Medulla oblongata (tissue), 1 donor: ENCODE data around the gene TFAP2B.

Experiments used
- DNase-seq: peaks from one replicate; pipeline ENCODE4 v3.0.0-alpha.2; 2015; ENCODE audit errors: extremely low spot score

The TFAP2B gene

GRCh38 chr6:50824552-50824951 lies 5.9 kb downstream of the TFAP2B start:
- DNase-seq, result no peak

DNA sequence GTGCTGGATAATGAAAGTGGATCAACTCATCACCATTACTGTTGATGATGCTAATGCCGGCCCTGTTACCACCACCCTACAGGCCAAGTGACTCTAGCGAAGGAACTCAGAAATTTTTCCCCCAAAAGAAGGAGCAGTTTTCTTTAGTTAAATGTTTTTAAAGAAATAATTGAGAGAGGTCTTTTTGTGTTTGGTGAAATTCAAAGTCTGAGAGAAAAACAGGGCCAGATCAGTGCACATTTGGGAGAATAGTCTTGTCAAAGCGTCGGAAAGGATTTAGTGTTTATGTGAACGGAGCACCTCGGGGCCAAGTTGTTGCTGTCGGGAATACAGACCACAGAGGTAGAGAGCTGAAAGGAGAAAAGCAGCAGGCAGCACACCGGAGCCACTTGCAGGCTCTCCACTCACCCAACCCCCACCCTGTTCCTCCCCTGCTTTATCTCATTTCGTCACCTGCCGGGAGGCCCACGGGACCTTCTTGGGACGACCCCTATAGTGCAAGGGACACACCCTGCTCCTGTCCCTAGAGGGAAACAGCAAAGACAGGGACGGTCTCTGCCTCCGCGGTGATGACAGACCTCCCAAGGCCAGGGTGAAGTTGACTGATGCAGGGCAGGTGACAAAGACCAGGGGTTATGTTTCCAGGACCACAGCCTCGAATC lies 6.8 kb downstream of the TFAP2B start:
- DNase-seq, result no peak

- no peak for DNase-seq
Observed at GRCh38 chr6:50826037-50826761, 7.5 kb downstream of the TFAP2B start.

- no peak for DNase-seq
Observed at GRCh38 chr6:50826803-50827202, 8.1 kb downstream of the TFAP2B start.

DNA sequence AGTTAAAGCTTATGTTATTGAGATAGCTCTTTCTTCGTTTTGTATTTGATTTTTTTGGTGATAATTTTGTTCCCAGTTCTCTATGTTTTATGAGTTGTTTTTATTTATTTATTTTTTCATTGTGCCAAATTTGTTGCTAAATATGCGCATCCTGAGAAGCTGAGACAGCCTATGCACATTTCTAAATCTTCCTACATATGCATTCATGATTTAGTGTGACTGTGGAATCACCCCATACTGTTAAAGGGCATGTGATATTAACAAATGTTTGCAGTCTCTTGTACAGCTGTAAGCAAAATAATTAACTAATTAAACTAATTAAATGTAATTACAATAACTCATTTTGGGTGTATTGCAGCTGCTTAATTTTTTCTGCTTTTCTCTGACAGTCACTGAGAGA lies 10.4 kb downstream of the TFAP2B start:
- no peak for DNase-seq

GRCh38 chr6:50829898-50830444 lies 11.3 kb downstream of the TFAP2B start:
- DNase-seq, result no peak

DNA sequence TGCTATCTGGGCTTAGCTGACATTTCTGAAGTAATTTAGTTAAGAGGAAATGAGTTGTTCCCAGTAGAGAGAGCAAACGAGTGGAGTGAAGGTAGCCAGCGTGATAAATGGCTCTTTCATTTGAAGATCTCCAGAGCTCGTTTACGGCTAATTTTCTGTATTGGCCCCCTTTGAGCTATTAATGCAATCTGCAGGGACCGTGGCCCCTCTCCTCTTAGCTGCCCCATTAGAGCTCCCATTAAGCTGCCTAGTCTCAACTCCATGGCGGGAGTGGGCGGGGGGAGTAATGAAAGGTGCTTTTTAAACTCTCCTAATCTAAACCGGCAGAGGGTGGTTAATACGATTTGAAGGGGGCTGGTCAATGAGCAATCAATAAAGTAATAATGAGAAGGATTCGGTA lies 12.5 kb downstream of the TFAP2B start:
- no peak for DNase-seq

DNA sequence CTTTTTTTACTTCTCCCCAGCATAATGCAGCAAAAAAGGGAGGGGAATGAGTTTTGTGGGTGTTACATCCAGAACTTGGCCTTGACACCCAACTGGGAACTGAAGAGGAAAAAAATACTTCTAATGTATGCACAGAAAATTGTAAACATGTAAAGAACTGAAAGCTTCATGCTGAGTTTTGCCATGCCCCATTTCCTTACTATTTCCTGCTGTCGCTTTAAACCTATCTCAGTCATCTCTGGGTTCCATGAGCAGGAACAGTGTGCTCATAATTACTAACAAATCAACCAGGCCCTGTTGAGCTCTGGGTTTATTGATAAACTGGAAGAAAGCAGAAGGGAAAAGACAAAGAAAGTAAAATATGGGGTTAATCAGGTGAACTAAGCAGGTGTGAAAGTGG lies 14.2 kb downstream of the TFAP2B start:
- DNase-seq, result no peak

DNA sequence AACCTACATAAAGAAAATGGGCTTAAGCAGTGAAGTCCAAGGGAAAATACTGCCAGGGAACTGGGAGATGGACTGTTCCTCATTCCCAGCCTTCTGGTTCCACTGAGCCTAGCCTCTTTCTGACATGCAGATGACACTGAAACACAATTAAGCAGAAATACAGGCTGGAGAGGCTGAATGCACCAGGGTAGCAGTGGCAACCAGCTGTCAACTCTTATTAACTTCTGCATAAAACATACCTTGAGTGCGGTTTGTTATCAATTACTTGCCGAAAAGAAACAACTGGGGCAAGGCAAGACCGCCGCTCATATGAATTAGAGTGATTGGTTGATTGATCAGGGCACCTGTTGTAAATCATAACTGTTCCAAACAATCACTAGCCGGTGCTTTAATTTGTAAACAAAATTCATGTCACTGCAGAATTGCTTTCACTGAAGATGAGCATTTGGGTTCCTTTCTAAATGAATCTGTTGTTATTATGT lies 16.3 kb downstream of the TFAP2B start:
- no peak for DNase-seq

- DNase-seq, result no peak
Observed at GRCh38 chr6:50836231-50836630, 17.6 kb downstream of the TFAP2B start.

DNA sequence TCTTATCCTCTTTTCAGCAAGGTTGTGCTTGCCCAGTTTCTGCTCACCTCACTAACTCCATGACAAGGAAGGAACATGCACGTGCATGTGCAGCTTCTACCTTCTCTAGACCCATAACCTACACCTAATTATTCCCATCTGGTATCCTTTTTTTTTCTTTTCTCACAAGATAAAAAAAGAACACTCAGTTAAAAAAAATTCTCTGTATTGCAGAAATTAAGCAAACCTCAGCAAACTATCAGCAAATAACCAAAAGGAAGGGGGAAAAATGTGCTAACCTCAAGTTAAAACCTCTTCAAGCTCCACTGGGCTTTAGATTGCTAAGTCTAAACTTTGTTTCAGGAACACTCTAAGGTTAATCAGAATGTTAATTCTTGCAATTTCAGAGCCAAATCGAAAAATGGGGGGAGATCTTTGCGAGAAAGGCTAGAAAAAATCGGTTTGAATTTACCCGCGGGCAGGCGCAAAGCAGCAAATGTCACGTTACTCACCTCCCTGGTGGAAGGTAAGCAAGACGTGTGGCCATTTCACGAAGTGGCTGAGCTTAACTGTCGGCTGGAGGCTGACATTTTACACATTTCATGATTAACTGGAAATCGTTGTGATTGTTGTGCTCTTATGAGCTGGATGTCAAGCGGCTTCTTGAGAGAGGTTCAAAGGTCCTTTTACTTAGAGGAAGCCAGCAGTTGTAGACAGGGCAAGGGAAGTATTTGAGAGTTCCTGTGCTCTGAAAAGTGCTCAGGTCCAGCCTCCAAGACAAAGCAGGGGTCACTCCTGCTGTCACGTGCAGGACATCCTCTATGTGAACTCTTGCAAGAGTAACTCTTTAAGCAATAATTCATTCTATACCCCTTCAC lies 19.1 kb downstream of the TFAP2B start:
- no peak for DNase-seq

DNA sequence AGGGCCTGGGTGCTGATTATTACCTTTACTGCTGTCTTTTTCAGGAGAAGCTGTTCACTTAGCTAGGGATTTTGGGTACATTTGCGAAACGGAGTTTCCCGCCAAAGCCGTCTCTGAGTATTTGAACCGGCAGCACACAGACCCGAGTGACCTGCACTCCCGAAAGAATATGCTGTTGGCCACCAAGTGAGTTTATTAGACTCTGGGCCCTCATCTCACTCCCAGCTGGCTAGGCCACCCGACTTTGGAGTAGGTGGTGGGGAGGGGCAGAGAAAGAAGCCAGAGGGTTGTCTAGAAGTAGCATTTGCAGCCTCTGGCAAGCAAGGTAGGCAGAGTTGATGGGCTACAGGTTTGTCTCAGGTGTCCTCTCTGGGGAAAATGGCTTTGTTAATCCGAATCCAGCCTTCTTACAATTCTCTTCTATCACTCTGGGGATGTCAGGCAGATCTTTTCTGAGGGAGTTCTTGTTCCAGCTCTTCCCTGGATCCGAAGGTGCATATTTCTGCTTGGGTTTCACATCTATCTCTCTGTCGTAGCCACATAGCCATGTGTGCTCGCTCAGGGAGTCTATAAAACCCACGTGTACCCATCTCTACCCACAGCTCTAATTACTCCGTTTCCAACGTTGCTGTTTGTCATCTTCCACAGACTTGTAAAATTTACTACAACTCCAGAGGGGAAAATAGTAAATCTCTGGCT lies 21.6 kb downstream of the TFAP2B start:
- no peak for DNase-seq

DNA sequence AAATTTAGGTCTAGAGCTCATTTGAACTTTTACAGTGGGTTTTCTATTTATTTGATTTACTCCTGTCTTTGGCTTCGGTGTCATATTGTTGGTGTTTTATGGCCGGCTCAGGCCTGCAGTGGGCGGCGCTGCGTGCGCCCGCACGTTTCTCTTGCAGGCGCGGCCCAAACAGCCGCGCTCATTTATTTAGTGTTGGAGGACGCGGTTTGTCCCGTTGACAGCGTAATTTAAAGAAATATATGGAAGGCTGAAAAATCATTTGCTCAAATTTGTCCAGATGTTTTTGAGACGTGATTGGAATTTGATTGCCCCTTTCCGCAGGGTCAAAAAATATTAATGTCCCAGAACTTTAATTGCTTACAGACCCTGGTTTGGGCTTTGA lies 22.1 kb downstream of the TFAP2B start:
- DNase-seq, result no peak

- no peak for DNase-seq
Observed at GRCh38 chr6:50842446-50842845, 23.8 kb downstream of the TFAP2B start.

GRCh38 chr6:50842861-50843384 lies 24.3 kb downstream of the TFAP2B start:
- DNase-seq, result no peak

DNA sequence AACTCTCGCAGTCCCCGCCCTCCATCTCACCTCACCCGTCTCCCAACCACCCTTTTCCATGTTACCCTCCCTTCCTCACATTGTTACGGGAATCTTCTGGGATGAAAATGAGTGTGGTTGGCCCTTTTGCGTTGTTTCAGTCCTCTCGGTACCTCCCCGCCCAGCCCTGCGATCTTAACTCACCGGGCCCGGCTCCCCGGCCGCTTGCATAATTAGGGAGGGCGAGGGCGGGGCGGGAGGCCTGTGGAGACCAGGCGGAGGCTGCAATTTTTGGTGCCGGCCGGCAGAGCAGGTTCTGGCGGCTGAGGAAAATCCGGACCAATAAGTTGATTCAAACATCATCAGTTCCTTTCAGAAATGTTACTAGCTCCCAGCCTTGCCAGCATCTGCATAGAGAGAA lies 25.2 kb downstream of the TFAP2B start:
- DNase-seq, result no peak

- no peak for DNase-seq
Observed at GRCh38 chr6:50845499-50846143, 26.9 kb downstream of the TFAP2B start.

DNA sequence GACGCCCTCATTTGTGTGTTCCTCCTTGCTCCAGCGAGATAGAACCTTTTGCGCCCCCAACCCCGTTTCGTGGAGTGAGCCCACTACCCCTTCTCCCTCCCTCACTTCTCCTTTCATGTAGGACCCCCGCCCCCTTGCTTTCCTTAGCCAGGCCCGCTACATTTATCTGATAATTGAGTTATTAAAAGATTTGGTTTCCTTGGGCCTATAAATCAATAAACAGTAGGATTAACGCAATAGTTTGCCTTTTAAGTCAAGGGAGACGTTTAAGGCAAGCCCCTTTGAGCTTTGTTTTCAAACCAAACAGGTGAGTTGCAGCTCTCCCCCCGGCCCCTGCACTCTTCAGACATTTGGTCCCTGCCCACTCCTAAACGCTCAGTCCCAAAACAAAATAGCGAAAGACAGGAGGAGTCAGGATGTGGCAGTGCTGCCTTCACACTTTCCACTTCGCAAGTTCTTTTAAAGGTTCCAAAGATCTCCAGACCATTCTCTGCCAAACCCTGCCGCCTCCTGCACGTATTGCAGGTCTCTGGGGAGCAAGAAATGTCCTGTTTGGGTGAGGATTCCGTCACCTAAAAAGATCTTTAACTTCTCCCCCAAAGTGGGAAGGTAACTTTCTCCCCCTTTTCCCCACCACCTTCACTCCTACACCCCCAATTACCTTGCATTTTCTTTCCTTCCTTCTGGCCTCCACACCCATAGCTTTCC lies 27.6 kb downstream of the TFAP2B start:
- DNase-seq, result no peak

- DNase-seq, result no peak
Observed at GRCh38 chr6:50846852-50847155, 28.1 kb downstream of the TFAP2B start.

DNA sequence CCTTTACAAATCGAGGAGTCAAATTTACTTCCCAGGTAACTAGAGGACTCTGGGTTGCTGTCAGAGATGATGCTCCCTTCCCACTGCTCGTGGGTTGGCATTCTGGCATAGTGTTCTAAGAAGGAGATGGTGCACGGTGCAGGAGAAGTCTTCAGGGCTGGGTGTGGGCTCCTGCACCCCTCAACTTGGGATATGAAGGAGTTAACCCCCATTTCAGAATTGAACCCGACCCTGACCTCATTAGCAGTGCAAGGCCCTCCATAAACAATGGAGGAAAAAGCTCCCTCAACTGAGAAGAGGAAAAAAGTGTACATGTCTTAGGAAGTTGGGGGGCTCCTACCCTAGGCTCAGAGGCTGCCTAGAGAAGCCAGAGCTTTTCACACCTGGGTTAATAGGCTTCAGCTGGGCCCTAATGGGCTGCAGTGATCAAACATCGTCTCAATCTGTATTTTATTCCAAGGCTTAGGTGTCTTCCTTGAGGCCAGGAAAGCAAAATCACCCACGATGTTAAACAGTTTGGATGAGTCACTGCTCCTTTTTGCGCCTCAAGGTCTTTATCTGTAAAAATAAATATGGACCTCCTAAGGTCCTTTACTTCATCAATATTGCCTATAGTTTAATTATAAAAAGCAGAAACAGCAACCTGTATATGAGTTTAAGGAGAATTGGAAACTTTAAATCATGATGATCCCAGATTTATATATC lies 29.4 kb downstream of the TFAP2B start:
- DNase-seq, result no peak
